ENCODE data around the gene RPL41. TPM values are rescaled to one million over a fixed set of nuclear protein-coding genes. Genes with fewer than 3 reads are reported as not detected.
"Not testable (repeated sequence)": the region's sequence is repeated elsewhere in the genome, so short reads cannot be mapped to it uniquely, and the experiment has no call there.

The RPL41 gene
- total RNA-seq, 2 donors from 2014 or later = 4,305 to 4,379 TPM

GRCh38 chr12:56155256-56155845, 38.9 kb downstream of the RPL41 start:
- Mint-ChIP-seq H3K4me1 (peaks cover 55% of the 10 kb centered on the region), H3K4me3 (peak overlapping the region; percentile 2), H3K36me3 (ENCODE audit: low read depth) (peaks cover 28% of the 10 kb centered on the region), H3K27ac (peak overlapping the region; percentile 6), H3K27me3 (ENCODE audit: insufficient read depth) (no peaks in the 10 kb centered on the region), H3K9me3 (no peaks in the 10 kb centered on the region)
- H3K9ac ChIP-seq (ENCODE audit: extremely low read depth, low read length, poor library complexity, severe bottlenecking) = no peak overlapping the region
- H3K36me3 ChIP-seq (ENCODE audit: control insufficient read depth, insufficient read depth, low read length) = peaks cover 35% of the 10 kb centered on the region
- peaks cover 16% of the 10 kb centered on the region for H3K4me1 ChIP-seq (ENCODE audit: control insufficient read depth, insufficient read depth, low read length)
- no peak for DNase-seq
- H3K27me3 ChIP-seq (ENCODE audit: control insufficient read depth, insufficient read depth, low read length, poor library complexity, severe bottlenecking) = no peaks in the 10 kb centered on the region
- no peaks in the 10 kb centered on the region for H3K9me3 ChIP-seq (ENCODE audit: control insufficient read depth, low read length)
- H3K27ac ChIP-seq (ENCODE audit: low read depth, low read length) = no peak overlapping the region
- 91 to 93% methylated on average over 8 to 11 of the region's 11 CpGs for WGBS, 2 experiments (ENCODE audit: insufficient coverage in 1 of 2, insufficient read length in 1 of 2)
- peak overlapping the region; percentile 18 for H3K4me3 ChIP-seq (ENCODE audit: low read length)
- TF ChIP-seq CTCF (conservative IDR thresholded peaks at IDR 0.05) = no peak

GRCh38 chr12:56156464-56157200, 40.2 kb downstream of the RPL41 start:
- H3K4me1 Mint-ChIP-seq = peaks cover 64% of the 10 kb centered on the region
- H3K9ac ChIP-seq (ENCODE audit: extremely low read depth, low read length, poor library complexity, severe bottlenecking); H3K27me3 ChIP-seq (ENCODE audit: control insufficient read depth, insufficient read depth, low read length, poor library complexity, severe bottlenecking); H3K27me3 Mint-ChIP-seq (ENCODE audit: insufficient read depth); H3K9me3 Mint-ChIP-seq; DNase-seq; H3K9me3 ChIP-seq (ENCODE audit: control insufficient read depth, low read length): not testable (repeated sequence)
- 94 to 96% methylated on average over 21 of the region's 21 CpGs for WGBS, 2 experiments (ENCODE audit: insufficient coverage in 1 of 2, insufficient read length in 1 of 2)
- Histone ChIP-seq H3K36me3 (ENCODE audit: control insufficient read depth, insufficient read depth, low read length) (peaks cover 47% of the 10 kb centered on the region), H3K4me3 (ENCODE audit: low read length) (peak overlapping the region; percentile 77), H3K27ac (ENCODE audit: low read depth, low read length) (peak overlapping the region; percentile 95), H3K4me1 (ENCODE audit: control insufficient read depth, insufficient read depth, low read length) (peaks cover 21% of the 10 kb centered on the region)
- peak overlapping the region; percentile 96 for H3K4me3 Mint-ChIP-seq
- H3K36me3 Mint-ChIP-seq (ENCODE audit: low read depth) = peaks cover 38% of the 10 kb centered on the region
- H3K27ac Mint-ChIP-seq = peak overlapping the region; percentile 99

GRCh38 chr12:56157201-56158028, 41.0 kb downstream of the RPL41 start:
- H3K36me3 ChIP-seq (ENCODE audit: control insufficient read depth, insufficient read depth, low read length) = peaks cover 53% of the 10 kb centered on the region
- H3K36me3 Mint-ChIP-seq (ENCODE audit: low read depth) = peaks cover 40% of the 10 kb centered on the region
- H3K4me1 ChIP-seq (ENCODE audit: control insufficient read depth, insufficient read depth, low read length) = peaks cover 21% of the 10 kb centered on the region
- peak overlapping the region; percentile 96 for H3K4me3 Mint-ChIP-seq
- WGBS, 2 experiments (ENCODE audit: insufficient coverage in 1 of 2, insufficient read length in 1 of 2) = 28 to 31% methylated on average over 36 to 45 of the region's 45 CpGs
- peak overlapping the region; percentile 99 for H3K27ac Mint-ChIP-seq
- no peaks in the 10 kb centered on the region for H3K27me3 ChIP-seq (ENCODE audit: control insufficient read depth, insufficient read depth, low read length, poor library complexity, severe bottlenecking)
- no peaks in the 10 kb centered on the region for H3K9me3 ChIP-seq (ENCODE audit: control insufficient read depth, low read length)
- peaks cover 68% of the 10 kb centered on the region for H3K4me1 Mint-ChIP-seq
- H3K9me3 Mint-ChIP-seq = no peaks in the 10 kb centered on the region
- H3K27ac ChIP-seq (ENCODE audit: low read depth, low read length) = peak overlapping the region; percentile 95
- peak overlapping the region; percentile 66 for H3K9ac ChIP-seq (ENCODE audit: extremely low read depth, low read length, poor library complexity, severe bottlenecking)
- peak overlapping the region; percentile 77 for H3K4me3 ChIP-seq (ENCODE audit: low read length)
- TF ChIP-seq CTCF (conservative IDR thresholded peaks at IDR 0.05) = peak; percentile 83
- H3K27me3 Mint-ChIP-seq (ENCODE audit: insufficient read depth) = no peaks in the 10 kb centered on the region
- DNase-seq = peak; percentile 97
